ENCODE results near the gene HES6. TPM values are rescaled to one million over a fixed set of nuclear protein-coding genes. Genes with fewer than 3 reads are reported as not detected.

HES6 gene
- total and polyA plus RNA-seq, 2 donors (not counting 1 experiment from before 2014, with no cell fraction given) = 0.82 to 4.1 TPM

GRCh38 chr2:238267341-238267710, 27.5 kb upstream of the HES6 start:
- H3K4me3 ChIP-seq (replicated peaks in 1 of 4; ENCODE audit: control extremely low read depth in 1 of 4, insufficient read depth in 1 of 4, low read depth in 3 of 4, low read length in 4 of 4) = no peak overlapping the region
- H2AFZ ChIP-seq (ENCODE audit: low read length) = no peak overlapping the region
- no peak for TF ChIP-seq CTCF (conservative IDR thresholded peaks at IDR 0.05 in 1 of 2, IDR thresholded peaks at IDR 0.05 in 1 of 2; ENCODE audit: low read depth in 1 of 2, low read length in 2 of 2)
- TF ChIP-seq EZH2 (IDR thresholded peaks at IDR 0.05; ENCODE audit: low read length, missing control alignments) = no peak
- no peak overlapping the region for H3K27ac ChIP-seq (ENCODE audit: insufficient read depth, low read length)
- no peaks in the 10 kb centered on the region for H4K20me1 ChIP-seq (ENCODE audit: control insufficient read depth, extremely low read depth, insufficient read depth, low read length)
- H3K9ac ChIP-seq (ENCODE audit: insufficient read depth, low read length) = no peak overlapping the region
- no peaks in the 10 kb centered on the region for H3K36me3 ChIP-seq (ENCODE audit: control insufficient read depth, insufficient read depth, low read length)
- no peaks in the 10 kb centered on the region for H3K9me3 ChIP-seq (ENCODE audit: control insufficient read depth, insufficient read depth, low read depth, low read length)
- DNase-seq (ENCODE audit: low read depth in 2 of 2) = peak in 1 of 2 donors; percentile 24
- no peaks in the 10 kb centered on the region for H3K79me2 ChIP-seq (ENCODE audit: control insufficient read depth, insufficient read depth, low read length)
- H3K4me2 ChIP-seq (ENCODE audit: extremely low read depth, insufficient read depth, low read length) = no peak overlapping the region
- no peaks in the 10 kb centered on the region for H3K27me3 ChIP-seq (ENCODE audit: control insufficient read depth, insufficient read depth, low read length)
- H3K4me1 ChIP-seq (ENCODE audit: control insufficient read depth, extremely low read depth, insufficient read depth, low read length) = peaks cover 3% of the 10 kb centered on the region

GRCh38 chr2:238265605-238266004, 25.8 kb upstream of the HES6 start:
- no peaks in the 10 kb centered on the region for H3K79me2 ChIP-seq (ENCODE audit: control insufficient read depth, insufficient read depth, low read length)
- H3K9ac ChIP-seq (ENCODE audit: insufficient read depth, low read length) = no peak overlapping the region
- H4K20me1 ChIP-seq (ENCODE audit: control insufficient read depth, extremely low read depth, insufficient read depth, low read length) = no peaks in the 10 kb centered on the region
- DNase-seq (ENCODE audit: low read depth in 2 of 2) = no peak
- H3K4me1 ChIP-seq (ENCODE audit: control insufficient read depth, extremely low read depth, insufficient read depth, low read length) = peaks cover 3% of the 10 kb centered on the region
- no peak overlapping the region for H2AFZ ChIP-seq (ENCODE audit: low read length)
- H3K4me3 ChIP-seq (replicated peaks in 1 of 4; ENCODE audit: control extremely low read depth in 1 of 4, insufficient read depth in 1 of 4, low read depth in 3 of 4, low read length in 4 of 4) = no peak overlapping the region
- H3K36me3 ChIP-seq (ENCODE audit: control insufficient read depth, insufficient read depth, low read length) = no peaks in the 10 kb centered on the region
- no peaks in the 10 kb centered on the region for H3K9me3 ChIP-seq (ENCODE audit: control insufficient read depth, insufficient read depth, low read depth, low read length)
- H3K4me2 ChIP-seq (ENCODE audit: extremely low read depth, insufficient read depth, low read length) = no peak overlapping the region
- no peak overlapping the region for H3K27ac ChIP-seq (ENCODE audit: insufficient read depth, low read length)
- TF ChIP-seq EZH2 (IDR thresholded peaks at IDR 0.05; ENCODE audit: low read length, missing control alignments) (no peak), CTCF (conservative IDR thresholded peaks at IDR 0.05 in 1 of 2, IDR thresholded peaks at IDR 0.05 in 1 of 2; ENCODE audit: low read depth in 1 of 2, low read length in 2 of 2) (no peak)
- H3K27me3 ChIP-seq (ENCODE audit: control insufficient read depth, insufficient read depth, low read length) = no peaks in the 10 kb centered on the region

- no peak for TF ChIP-seq CTCF (conservative IDR thresholded peaks at IDR 0.05 in 1 of 2, IDR thresholded peaks at IDR 0.05 in 1 of 2; ENCODE audit: low read depth in 1 of 2, low read length in 2 of 2)
- TF ChIP-seq EZH2 (IDR thresholded peaks at IDR 0.05; ENCODE audit: low read length, missing control alignments) = no peak
- peaks cover 4% of the 10 kb centered on the region for H3K36me3 ChIP-seq (ENCODE audit: control insufficient read depth, insufficient read depth, low read length)
Observed at GRCh38 chr2:238264072-238264460, 24.2 kb upstream of the HES6 start.

More at GRCh38 chr2:238264072-238264460, 24.2 kb upstream of the HES6 start:
- Histone ChIP-seq H3K4me1 (ENCODE audit: control insufficient read depth, extremely low read depth, insufficient read depth, low read length) (peaks cover 3% of the 10 kb centered on the region), H3K4me2 (ENCODE audit: extremely low read depth, insufficient read depth, low read length) (no peak overlapping the region), H3K79me2 (ENCODE audit: control insufficient read depth, insufficient read depth, low read length) (no peaks in the 10 kb centered on the region), H4K20me1 (ENCODE audit: control insufficient read depth, extremely low read depth, insufficient read depth, low read length) (no peaks in the 10 kb centered on the region), H2AFZ (ENCODE audit: low read length) (no peak overlapping the region), H3K4me3 (replicated peaks in 1 of 4; ENCODE audit: control extremely low read depth in 1 of 4, insufficient read depth in 1 of 4, low read depth in 3 of 4, low read length in 4 of 4) (no peak overlapping the region), H3K9ac (ENCODE audit: insufficient read depth, low read length) (no peak overlapping the region), H3K27ac (ENCODE audit: insufficient read depth, low read length) (no peak overlapping the region), H3K9me3 (ENCODE audit: control insufficient read depth, insufficient read depth, low read depth, low read length) (no peaks in the 10 kb centered on the region), H3K27me3 (ENCODE audit: control insufficient read depth, insufficient read depth, low read length) (no peaks in the 10 kb centered on the region)
- DNase-seq (ENCODE audit: low read depth in 2 of 2) = no peak

Data from fibroblast of lung (primary cell).